ENCODE results near the gene CCDC38. TPM values are rescaled to one million over a fixed set of nuclear protein-coding genes. Genes with fewer than 3 reads are reported as not detected.

The CCDC38 gene
- polyA plus RNA-seq, 1 donor from 2014 or later: not detected

- Histone ChIP-seq H3K27ac (ENCODE audit: low read length) (no peak overlapping the region), H3F3A (ENCODE audit: insufficient read depth, low read length, poor library complexity, severe bottlenecking) (no peaks in the 10 kb centered on the region), H3K4me2 (ENCODE audit: low read length) (no peak overlapping the region), H3K79me2 (replicated peaks; ENCODE audit: insufficient read depth, low read length) (no peaks in the 10 kb centered on the region), H3K27me3 (ENCODE audit: insufficient read depth, low read depth, low read length) (no peaks in the 10 kb centered on the region), H3K36me3 (ENCODE audit: insufficient read depth, low read length) (no peaks in the 10 kb centered on the region), H3K9me3 (ENCODE audit: low read length) (no peaks in the 10 kb centered on the region), H3K9ac (ENCODE audit: low read length) (no peak overlapping the region), H4K20me1 (ENCODE audit: insufficient read depth) (no peaks in the 10 kb centered on the region), H3K9me2 (ENCODE audit: insufficient read depth, low read length) (no peaks in the 10 kb centered on the region), H3K4me3 (ENCODE audit: low read length) (no peak overlapping the region), H2AFZ (ENCODE audit: low read depth, low read length) (no peak overlapping the region)
- TF ChIP-seq EP300 (conservative IDR thresholded peaks at IDR 0.05; ENCODE audit: poor library complexity, severe bottlenecking): no peak
- TF ChIP-seq TAF1 (IDR thresholded peaks at IDR 0.05; ENCODE audit: low read depth): no peak
- TF ChIP-seq, protein P1, sequence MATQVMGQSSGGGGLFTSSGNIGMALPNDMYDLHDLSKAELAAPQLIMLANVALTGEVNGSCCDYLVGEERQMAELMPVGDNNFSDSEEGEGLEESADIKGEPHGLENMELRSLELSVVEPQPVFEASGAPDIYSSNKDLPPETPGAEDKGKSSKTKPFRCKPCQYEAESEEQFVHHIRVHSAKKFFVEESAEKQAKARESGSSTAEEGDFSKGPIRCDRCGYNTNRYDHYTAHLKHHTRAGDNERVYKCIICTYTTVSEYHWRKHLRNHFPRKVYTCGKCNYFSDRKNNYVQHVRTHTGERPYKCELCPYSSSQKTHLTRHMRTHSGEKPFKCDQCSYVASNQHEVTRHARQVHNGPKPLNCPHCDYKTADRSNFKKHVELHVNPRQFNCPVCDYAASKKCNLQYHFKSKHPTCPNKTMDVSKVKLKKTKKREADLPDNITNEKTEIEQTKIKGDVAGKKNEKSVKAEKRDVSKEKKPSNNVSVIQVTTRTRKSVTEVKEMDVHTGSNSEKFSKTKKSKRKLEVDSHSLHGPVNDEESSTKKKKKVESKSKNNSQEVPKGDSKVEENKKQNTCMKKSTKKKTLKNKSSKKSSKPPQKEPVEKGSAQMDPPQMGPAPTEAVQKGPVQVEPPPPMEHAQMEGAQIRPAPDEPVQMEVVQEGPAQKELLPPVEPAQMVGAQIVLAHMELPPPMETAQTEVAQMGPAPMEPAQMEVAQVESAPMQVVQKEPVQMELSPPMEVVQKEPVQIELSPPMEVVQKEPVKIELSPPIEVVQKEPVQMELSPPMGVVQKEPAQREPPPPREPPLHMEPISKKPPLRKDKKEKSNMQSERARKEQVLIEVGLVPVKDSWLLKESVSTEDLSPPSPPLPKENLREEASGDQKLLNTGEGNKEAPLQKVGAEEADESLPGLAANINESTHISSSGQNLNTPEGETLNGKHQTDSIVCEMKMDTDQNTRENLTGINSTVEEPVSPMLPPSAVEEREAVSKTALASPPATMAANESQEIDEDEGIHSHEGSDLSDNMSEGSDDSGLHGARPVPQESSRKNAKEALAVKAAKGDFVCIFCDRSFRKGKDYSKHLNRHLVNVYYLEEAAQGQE (IDR thresholded peaks at IDR 0.05; ENCODE audit: borderline replicate concordance): no peak
- TF ChIP-seq SMC3 (conservative IDR thresholded peaks at IDR 0.05; ENCODE audit: poor library complexity): no peak
- no peak for TF ChIP-seq CTCF (IDR thresholded peaks at IDR 0.05; ENCODE audit: poor library complexity, severe bottlenecking)
- no peak for TF ChIP-seq RAD21 (conservative IDR thresholded peaks at IDR 0.05)
Observed at GRCh38 chr12:95989504-95990123, 47.2 kb upstream of the CCDC38 start.

DNA sequence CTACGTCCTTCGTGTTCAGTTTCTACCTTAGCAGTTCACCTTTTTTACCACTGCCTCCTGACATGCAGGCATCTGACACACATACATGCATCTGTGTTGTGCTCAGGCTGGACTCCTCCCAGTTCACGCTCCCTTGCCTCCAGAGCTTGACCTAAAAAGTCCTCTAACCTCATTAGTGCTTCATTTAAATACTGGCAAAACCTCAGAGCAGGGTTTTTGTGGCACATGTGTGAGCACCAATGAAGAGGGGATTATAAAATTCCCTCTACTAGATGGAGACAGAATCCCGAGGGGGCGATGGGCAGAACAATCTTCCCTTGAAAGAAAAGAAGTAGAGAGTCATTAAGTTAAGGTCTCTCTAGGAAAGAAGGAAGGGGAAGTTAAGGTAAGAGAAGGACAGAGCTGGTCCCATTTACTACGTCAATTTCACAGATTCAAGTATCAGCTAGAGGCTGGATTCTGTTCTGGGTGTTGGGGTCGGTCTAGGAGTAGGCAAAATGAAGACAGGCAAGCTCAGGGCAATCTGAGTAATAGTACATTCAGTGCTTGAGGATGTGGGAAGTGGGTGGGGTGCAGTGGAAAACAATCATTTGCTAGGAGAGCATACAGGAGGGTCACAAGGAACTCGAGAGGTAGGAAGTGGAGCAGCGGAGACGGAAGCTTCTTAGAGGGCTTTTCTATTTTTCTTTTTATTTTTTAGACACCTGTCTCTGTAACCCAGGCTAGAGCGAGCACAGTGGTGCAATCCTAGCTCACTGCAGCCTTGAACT, 46.3 kb upstream of the CCDC38 start:
- Histone ChIP-seq H3K4me2 (ENCODE audit: low read length) (no peak overlapping the region), H3K9me3 (ENCODE audit: low read length) (no peaks in the 10 kb centered on the region), H3K9me2 (ENCODE audit: insufficient read depth, low read length) (no peaks in the 10 kb centered on the region), H3K36me3 (ENCODE audit: insufficient read depth, low read length) (no peaks in the 10 kb centered on the region), H2AFZ (ENCODE audit: low read depth, low read length) (no peak overlapping the region), H3K9ac (ENCODE audit: low read length) (no peak overlapping the region), H3K27ac (ENCODE audit: low read length) (no peak overlapping the region), H3K4me3 (ENCODE audit: low read length) (no peak overlapping the region), H3K79me2 (replicated peaks; ENCODE audit: insufficient read depth, low read length) (no peaks in the 10 kb centered on the region), H4K20me1 (ENCODE audit: insufficient read depth) (no peaks in the 10 kb centered on the region), H3F3A (ENCODE audit: insufficient read depth, low read length, poor library complexity, severe bottlenecking) (no peaks in the 10 kb centered on the region), H3K27me3 (ENCODE audit: insufficient read depth, low read depth, low read length) (no peaks in the 10 kb centered on the region)
- TF ChIP-seq EP300 (conservative IDR thresholded peaks at IDR 0.05; ENCODE audit: poor library complexity, severe bottlenecking): no peak
- TF ChIP-seq TAF1 (IDR thresholded peaks at IDR 0.05; ENCODE audit: low read depth): no peak
- no peak for TF ChIP-seq EZH2 (IDR thresholded peaks at IDR 0.05; ENCODE audit: borderline replicate concordance, insufficient read depth, low read length, poor library complexity, severe bottlenecking)
- TF ChIP-seq, protein P1 (IDR thresholded peaks at IDR 0.05; ENCODE audit: borderline replicate concordance): no peak
- TF ChIP-seq MXI1 (conservative IDR thresholded peaks at IDR 0.05; ENCODE audit: poor library complexity, severe bottlenecking): no peak
- no peak for TF ChIP-seq CTCF (IDR thresholded peaks at IDR 0.05; ENCODE audit: poor library complexity, severe bottlenecking)
- no peak for TF ChIP-seq SMC3 (conservative IDR thresholded peaks at IDR 0.05; ENCODE audit: poor library complexity)
- TF ChIP-seq RAD21 (conservative IDR thresholded peaks at IDR 0.05): no peak
- no peak for TF ChIP-seq POLR2AphosphoS5 (IDR thresholded peaks at IDR 0.05)

All from neural cell (in vitro differentiated cells).